Activated T-cell treated with anti-CD3 and anti-CD28 coated beads for 24 hours (primary cell): ENCODE measurements around the gene MAP6.

Experiments
- DNase-seq: peaks from one replicate; pipeline ENCODE4 v3.0.0-alpha.2; 2020; ENCODE audit warnings: low read depth

Gene MAP6

DNA sequence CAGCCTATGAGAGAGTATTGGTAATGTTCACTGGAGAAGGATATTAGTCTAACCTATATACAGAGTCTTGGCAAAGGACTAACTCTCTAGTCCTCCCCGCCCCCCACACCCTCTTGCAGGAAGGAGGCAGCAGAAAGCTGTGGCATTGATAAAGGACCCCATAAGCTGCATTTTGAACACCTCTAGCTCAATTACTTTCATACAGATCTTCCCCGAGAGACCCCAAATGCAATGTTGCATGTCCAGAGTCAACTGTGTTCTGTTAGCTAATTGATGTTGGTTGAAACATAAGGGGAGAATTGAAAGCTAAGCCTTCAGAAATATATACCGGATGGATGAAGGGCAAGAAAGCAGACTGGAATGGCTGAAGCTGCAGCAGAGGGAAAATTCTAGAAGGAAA lies 2.8 kb downstream of the MAP6 start:
- DNase-seq, result no peak

DNA sequence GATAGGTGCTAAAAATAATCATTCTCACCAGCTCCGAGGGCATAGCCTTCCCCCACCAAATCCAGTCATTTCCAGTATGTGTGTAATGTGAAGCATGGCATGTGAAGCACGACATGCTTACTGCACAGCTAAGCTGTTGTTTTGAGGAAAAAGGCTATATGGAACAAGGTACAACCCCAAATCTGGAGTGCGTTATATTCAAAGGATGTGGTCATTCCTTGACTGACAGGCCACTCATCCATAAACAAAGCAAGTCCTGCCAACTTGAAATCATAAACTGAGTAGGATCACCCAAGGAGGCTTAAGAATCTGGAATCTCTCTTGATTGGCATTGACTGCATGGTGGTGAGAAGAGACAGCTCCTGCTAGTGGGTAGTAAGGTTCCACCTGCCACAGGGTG lies 3.7 kb downstream of the MAP6 start:
- no peak for DNase-seq

DNA sequence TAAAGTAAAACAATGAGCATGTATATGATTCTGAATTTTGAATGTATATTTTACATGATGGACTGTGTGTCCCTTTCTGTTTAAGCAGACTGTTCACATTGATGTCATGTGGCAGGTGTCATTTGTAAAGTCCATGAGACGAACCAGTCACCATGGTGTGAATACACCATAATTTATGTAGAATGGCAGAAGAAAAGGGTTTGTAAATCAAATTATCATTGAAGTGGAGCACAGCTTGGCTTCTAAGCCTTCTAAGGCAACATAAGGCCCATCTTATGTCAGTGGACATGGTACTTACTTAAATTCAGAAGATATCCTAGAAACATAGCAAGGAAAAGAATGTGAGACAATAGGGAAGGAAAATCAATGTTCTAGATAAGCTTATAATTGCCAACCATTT lies 4.4 kb downstream of the MAP6 start:
- no peak for DNase-seq

DNA sequence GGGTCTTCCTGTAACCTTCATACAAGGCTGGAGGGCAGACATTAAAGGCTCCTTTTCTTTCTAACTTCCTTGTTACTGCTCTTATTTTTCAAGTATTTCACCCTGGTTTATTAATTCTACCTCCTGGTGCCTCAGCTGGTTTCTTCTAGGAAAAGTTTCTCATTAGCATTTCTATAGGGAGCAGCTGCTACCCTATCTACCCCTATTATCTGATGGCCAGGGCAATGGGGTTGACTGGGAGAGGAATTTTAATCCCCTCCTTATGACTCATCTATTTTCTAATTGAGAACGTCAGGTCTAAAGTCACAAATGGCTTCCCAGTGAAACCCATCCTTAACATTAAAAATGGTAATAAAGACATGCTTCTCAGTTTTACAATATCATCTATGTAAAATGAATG lies 5.0 kb downstream of the MAP6 start:
- DNase-seq, result no peak

DNA sequence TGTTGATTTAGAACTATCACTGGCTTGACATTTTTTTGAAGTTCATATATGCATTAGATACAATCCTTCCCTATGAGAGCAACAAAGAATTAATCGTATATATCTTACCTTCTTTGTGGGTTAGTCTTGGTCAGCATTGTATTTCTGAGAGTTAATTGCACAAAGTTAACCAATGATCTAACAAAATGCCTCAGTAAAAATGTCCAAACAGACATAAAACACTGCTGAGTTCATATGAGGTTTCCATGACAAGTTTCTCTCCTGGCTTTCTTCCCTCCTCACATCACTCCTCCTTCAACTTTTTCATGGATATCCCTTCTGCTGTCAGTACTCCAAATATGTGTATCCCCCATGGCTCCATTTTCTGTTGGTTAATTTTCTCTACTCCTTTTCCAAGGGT lies 9.0 kb downstream of the MAP6 start:
- no peak for DNase-seq

DNA sequence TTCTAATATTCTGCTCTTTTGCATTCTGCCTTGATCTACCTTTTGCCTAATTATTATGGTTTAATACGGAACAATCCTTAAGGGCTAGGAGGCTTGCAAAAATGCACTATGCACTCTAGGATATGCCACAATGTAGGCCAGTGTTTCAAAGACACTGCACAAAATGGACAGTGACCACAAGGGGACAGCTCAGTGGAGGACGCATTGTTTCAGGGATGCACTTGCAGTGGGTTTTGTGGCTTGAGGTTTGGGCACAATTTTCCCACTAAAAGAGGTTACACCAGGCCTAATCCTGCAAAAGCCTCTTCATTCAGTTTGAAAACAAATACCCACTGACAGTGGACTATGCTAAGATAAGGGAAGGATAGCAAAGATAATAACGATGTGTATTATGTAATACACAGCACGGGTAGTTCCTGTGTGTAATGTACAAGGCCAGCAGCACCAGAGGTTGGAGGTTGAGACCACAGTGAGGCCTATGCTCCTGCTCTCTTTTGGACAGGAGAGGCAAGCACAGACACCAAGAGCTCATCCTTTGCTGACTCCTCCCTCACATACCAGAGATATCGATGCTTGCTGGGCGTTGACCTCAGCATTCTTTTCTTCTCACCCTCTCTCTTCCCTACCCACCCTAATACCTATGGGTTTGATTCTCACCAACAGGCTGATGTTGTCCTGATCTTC lies 12.7 kb downstream of the MAP6 start:
- no peak for DNase-seq

DNA sequence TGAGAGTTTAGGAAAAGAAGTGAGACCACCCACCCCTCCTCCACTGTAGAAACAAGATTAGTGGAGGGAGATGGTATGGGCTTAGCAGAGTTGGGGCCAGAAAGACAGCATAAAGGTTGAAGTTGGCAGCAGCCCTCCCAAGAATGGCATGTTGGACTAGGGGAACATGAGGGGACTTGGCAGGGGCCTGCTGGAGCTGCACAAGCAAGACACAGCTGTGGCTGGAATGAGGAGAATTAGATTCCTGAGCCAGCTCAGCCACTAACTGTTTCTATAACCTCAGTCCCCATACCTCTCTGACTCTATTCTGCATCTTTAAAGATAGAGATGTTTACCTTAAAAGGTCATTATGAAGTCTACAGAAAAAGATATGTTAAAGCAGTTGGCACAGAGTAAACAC lies 13.2 kb downstream of the MAP6 start:
- no peak for DNase-seq

DNA sequence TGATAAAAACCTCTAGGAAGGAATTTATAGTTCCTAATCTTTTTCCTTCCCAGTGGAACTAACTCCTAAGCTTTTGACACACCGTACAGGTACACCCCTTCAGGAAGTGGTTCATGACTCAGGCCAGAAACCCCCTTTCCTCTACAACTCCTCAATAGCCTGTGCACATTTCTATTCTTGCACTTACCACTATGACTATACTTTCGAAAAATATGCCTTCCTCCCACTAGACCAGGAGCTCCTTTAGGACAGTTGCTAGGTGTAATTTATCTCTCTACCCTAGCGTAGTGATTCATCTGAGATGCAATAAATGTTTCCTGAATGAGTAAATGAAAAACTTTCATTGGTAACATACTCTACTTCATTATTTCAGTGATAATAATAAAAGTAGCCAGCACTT lies 14.5 kb downstream of the MAP6 start:
- DNase-seq, result no peak

DNA sequence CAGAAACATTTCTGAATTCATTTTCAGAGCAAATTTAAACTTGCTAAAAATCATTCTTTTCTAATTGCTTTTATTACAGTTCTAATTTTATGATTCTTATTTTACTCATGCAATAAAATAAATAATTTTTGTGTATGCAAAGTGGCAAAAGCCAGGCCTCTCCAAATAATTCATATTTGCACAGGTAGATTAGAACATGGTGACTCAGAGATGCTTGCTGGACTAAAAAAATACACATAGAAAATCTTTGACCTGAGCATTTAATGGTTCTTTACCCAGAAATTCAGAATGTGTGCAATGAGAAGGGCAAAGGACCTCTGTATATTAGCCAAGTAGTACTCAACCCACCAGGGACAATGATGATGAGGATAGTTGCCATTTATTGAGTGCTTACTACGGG lies 15.3 kb downstream of the MAP6 start:
- DNase-seq, result no peak

DNA sequence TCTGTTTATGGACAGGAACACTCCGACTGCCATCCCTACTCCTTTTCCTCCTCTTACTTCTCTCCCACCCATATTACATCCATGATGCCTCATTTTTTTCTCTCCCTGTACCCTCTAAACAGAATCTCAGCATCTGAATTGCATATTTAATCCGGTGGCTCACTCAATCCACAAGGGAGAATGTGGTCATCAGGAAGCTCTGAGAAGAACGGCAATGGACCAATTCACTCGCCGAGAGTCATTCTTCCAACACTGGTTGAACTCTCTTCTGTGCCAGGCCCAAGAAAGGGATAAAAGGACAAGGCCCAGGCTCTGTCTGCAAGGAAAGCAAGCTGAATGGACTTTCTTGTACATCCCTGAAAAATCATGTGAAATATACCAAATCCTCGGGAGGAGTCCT lies 15.9 kb downstream of the MAP6 start:
- DNase-seq, result no peak

DNA sequence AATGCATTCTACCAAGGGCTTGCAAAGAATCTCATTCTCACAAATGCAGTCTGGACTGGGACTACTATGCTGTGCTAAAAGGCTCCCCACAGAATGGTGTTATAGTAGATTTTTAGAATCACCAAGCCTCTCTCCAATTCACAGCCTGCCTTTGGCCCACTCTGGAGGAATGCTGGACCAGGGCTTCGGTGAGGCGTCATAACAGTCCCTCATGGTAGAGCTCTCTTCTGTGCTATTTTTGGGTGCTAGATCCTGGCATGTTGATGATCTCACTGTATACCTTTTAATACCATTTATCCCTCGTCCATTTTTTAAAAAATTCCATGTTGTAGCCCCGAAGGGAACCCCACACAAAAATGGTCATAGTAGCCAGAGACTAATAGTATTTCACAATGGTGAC lies 17.6 kb downstream of the MAP6 start:
- no peak for DNase-seq

DNA sequence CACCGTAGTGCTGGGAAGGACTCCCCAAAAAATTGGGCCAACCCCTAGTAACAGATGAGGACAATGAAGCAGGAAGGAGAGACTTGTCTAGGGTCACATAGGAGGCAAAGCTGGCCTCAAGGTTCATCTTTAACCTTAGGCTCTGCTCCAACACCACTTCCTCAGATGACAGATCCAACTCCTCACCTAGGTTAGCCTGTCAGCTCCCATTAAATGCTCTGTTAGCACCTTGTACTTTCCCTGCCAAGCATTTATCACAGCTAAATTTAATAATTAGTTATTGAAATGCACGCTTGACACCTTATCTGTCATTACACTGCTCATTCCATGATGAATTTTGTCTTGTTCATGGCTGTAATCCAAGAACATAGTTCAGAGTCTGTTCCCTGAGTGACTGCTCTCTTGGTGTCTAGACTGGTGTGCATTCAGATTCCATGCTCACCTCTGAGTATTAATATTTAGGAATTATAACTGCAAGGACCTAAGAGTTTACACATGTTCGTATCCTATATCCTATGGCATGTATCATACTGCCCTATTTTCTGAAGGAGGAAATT lies 18.6 kb downstream of the MAP6 start:
- no peak for DNase-seq

DNA sequence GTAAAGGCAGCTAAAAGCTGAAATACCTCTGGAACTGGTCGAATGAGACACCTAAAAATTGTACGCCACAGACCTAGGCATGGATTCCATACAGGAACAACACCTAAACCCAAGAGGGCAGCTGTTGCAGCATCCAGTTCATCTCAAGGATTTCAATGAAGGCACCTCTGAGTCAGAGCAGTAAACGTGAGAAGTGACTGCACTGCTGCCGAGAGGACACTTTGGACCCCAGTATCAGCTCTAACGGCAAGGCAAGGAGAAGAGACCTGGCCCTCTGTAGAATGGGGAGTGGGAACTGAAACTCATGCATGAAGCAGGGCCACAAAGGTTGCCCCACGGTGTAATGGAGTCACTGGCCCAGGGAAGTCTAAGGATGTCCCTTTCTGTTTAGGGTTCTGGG lies 23.9 kb downstream of the MAP6 start:
- DNase-seq, result no peak

DNA sequence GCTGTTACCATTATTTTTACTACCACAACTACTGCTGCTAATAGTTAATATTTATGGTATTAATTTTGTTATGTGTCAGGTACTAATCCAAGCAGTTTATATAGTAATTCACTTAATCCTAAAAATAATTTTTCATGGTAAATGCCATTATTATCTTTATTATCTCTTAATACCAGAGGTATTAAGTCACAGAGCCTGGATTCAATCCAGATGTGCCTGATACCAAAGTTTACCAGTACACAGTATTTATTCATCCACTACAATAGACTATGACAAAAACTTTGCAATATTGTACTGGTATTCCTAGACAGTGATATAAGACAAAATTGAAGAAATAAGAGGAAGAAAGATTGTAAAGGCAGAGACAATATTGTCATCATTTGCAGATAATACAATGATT lies 24.5 kb downstream of the MAP6 start:
- no peak for DNase-seq

DNA sequence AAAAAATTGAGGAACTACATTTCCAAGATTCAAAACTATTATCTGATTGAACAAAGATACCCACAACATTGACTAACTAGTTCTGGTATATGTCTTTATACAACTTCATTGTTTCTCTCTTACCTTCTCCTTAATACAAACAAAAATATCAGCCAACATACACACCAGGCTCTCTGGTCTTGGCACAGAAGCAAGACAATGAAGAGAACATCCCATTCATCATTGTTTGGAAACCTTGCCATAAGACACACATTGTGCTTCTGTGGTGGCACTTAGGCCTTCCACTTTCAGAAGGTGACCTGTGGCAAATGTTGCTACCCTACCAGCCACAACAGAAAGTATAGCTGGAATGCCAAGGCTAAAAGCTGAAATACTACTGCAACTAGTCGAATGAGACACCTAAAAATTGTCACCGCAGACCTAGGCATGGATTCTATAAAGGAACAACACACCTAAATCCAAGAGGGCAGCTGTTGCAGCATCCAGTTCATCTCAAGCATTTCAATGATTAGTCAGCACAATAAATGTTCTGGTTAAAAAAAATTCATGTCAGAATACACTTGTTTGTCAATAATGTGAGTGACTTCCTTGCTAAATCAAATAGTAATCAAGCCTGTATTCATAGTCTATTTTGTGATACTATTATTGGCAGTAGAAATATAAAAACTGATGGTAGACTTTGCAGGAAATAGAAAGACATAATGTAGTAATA lies 26.3 kb downstream of the MAP6 start:
- no peak for DNase-seq

DNA sequence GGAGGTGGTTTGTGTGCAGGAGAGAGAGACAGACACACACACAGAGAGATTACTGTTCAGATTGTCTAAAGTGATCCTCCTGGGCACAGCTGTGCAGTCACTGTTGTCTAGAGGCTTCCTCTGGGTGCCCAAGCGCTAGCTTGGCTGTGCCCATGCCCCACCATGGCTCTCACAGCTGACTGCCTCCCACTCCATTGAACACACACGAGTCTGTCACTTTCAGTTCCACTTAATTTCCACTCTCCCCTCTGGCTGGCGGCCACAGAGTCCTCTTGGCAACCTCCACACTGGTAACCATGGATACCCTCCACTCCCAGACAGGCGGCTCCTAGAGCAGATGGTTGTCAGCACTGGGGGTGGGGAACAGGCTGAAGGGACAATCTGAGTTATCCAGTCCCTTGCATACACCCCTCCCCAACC lies 29.1 kb downstream of the MAP6 start:
- no peak for DNase-seq

DNA sequence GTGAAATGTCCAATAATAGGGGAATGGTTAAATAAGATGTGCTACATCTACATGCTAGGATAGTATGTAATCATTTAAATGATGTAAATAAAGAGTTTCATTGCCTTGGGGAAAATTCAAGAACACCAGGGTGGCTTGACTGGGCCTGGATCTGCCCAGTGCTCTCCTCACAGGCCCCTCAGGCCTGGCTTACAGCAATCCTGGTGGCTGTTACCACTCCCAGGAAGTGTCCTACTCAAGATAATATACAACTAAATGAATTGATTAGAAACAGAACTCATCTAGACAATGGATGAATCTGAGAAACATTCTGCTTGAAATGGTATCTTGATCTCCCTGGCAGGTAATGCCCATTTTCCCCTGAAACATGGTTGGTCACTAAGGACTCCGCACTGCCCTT lies 30.8 kb downstream of the MAP6 start:
- DNase-seq, result no peak

DNA sequence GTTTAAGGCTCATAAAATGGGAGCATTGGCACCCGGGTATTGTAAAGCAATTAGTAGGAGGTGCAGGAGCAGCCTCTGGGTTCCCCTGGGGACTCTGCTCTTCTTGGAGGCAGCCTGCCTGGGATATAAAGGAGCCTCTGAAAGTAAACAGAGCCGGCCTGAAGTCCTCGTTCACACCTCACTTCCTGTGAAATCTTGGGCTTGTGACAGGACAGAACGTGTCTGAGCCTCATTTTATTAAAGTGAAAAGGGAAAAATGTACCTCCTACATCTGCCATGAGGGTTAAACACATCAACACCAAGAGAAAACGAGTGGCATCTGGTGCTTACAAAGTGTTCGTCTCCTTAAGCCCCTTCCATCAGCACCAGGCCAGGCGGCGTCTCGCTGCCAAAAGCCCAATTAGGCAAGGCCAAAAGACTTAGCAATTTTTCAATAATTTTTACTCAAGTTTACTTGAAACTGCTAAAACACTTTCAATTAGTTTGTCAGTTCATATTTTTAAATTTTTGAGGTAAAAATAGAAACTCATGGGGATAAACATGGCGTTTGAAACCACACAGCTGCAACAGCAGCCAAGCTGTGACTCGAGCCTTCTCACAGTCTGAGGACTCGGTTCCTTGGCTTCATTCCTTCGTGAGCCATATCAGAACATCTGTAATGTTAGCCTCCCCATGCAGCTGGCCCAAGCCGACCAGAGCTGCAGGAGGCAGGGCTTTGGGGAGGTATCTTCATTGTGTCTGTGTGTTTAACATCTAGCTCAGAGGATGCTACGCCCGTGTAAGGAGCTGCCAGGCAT lies 33.6 kb downstream of the MAP6 start:
- DNase-seq, result no peak

DNA sequence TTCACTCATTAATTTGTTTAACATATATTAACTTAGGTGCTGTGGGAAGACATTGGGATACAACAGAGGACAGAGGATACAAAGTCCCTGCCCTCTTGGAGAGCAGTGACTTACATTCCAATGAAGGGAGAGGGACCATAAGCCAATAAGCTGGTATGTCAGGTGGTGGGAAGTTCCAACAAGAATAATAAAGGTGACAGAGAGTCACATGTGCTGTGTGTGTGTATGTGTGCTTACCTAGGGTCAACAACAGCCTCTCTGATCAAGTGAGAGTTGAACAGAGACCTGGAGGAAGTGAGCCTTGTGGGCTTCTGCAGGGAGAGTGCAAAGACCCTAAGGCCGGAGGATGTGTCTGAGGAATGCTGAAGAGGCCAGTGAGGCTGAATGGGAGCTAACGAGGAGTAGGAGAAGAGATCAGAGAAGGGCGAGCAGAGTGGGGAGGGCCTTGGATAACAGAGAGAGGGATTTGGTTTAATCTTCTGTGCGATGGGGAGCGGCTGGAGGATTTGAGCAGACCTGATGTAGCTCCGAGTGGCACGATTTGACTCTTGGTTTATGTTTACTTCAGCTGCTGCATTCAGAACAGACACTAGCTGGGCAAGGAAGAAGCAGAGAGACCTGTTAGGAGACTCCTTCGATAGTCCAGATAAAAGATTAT lies 35.3 kb downstream of the MAP6 start:
- DNase-seq, result no peak

DNA sequence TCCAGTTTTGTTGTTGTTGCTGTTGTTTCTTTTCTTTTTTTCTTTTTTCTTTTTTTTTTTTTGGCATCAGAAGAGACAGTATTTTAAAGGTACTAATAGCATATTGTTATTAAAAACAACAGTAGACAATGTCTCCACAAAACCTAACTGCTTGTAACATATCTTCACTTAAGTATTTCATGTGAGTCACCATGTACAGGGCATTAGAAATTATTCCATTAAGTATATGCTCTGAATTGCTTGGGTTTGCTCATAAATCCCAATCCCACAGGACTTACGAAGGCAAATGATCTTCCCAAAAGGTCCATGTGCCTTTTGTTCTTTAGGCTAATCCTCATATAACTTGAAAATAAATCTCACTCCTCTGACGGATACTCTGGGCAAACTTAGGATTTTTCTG lies 35.9 kb downstream of the MAP6 start:
- no peak for DNase-seq

DNA sequence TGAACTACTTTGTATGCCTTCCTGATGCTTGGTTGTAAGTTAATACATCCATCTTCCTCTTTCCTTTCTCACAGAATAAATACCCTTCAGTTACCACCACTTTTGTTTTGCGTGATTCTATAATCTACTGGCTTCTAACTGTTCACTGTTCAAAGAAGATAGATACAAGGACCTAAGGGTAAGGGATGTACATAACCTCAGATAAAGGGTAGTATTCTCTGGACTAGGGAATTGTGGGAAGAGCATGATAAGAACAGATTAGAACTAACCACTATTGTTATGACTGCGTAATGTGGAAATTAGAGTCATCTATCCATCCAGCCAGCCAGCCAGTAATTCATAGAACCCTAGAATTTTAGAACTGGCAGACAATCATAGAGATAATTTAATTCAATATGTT lies 36.4 kb downstream of the MAP6 start:
- DNase-seq, result no peak

DNA sequence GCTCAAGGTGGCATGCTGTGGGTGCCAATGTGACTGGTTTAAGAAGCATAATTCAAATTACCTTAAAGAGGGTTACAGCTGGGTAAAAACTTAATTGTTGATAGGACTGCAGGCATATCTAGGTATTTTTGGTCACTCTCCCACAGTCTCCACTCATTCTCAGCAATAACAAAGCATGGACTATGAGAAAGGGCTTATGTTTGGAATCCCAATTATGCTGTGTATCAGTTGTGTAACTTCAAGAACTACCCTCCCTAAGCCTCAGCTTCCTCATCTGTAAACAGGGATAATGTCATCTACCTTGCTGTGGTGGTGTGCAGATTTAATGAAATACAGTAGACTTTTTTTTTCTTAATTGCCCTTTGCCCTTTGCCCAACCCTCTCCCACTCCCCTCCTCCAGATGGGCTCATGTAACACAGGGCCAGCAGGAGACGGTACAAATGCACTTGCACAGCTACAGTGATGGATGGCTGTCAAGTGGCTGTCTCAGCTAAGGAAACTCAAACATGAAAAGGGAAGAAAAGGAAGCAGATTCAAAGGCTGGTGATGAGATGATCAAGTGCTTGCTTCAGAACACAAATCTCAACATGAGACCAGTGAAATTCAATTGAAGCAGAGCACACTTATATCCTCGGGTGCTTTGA lies 37.6 kb downstream of the MAP6 start:
- no peak for DNase-seq
